LNCAP (cell line): ENCODE results near the gene FNDC4.

Experiments
- TF ChIP-seq, protein P1 (sequence below): fragments of 450-650 bp; IDR thresholded peaks from 2 replicates; pipeline ENCODE4 v1.5.1; 2017; ENCODE audit warnings: mild to moderate bottlenecking

FNDC4 gene, protein sequence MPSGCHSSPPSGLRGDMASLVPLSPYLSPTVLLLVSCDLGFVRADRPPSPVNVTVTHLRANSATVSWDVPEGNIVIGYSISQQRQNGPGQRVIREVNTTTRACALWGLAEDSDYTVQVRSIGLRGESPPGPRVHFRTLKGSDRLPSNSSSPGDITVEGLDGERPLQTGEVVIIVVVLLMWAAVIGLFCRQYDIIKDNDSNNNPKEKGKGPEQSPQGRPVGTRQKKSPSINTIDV

DNA sequence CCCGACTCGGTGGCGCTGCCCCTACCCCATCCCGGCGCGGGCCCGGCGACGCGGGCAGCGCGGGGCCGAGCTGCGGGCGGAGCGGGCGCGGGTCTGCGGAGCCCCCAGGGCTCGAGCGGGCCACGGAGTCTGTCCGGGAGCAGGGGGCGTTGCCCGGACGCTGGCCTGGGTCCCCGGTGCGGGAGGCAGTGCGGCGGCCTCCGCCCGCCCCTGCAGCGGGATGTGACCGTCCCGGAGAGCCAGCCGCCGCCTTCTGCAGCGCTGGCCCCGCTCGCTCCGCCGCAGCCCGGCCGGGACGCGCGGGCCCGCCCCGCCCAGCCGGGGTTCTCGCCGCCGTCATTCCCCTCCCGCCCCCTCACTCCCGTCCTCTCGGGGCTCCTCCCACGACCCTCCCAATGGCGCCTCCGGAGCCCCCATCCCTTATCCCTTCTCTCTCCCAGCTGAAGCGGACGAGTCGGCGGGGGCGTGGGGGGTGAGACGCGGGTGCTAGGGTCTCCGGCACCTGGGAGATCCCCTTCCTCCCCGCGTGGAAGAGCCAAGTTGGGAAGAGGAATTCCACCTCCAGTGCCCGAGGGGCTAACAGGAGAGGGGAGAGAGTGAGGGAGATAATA lies at the start of gene FNDC4:
Gene FNDC4 (minus strand): TSS at position 257 of the 611 bp plus-strand sequence. CDS start 521 bp downstream, outside the sequence.
- TF ChIP-seq, protein P1, sequence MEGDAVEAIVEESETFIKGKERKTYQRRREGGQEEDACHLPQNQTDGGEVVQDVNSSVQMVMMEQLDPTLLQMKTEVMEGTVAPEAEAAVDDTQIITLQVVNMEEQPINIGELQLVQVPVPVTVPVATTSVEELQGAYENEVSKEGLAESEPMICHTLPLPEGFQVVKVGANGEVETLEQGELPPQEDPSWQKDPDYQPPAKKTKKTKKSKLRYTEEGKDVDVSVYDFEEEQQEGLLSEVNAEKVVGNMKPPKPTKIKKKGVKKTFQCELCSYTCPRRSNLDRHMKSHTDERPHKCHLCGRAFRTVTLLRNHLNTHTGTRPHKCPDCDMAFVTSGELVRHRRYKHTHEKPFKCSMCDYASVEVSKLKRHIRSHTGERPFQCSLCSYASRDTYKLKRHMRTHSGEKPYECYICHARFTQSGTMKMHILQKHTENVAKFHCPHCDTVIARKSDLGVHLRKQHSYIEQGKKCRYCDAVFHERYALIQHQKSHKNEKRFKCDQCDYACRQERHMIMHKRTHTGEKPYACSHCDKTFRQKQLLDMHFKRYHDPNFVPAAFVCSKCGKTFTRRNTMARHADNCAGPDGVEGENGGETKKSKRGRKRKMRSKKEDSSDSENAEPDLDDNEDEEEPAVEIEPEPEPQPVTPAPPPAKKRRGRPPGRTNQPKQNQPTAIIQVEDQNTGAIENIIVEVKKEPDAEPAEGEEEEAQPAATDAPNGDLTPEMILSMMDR = no peak

DNA sequence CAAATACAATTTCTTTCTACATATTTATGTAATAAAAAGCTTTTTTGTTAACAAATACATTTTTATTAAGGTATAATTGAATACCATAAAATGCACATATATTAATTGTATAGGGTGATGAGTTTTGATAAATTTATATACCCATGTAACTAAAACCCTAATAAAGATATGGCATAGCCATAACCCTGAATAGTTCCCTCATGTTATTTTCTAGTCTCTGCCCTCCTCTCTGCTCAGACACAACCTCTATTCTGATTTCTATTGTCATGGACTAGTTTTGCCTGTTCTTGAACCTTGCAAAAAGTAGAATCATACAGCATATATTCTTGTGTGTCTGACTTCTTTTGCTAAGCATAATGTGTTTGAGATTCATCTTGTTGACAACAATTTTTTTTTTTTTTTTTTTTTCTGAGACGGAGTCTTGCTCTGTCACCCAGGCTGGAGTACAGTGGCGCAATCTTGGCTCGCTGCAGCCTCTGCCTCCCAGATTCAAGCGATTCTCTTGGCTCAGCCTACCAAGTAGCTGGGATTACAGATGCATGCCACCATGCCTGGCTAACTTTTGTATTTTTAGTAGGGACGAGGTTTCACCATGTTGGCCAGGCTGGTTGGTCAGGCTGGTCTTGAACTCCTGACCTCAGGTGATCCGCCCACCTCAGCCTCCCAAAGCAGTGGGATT lies 49.3 kb upstream of the FNDC4 start:
- TF ChIP-seq, protein P1 = no peak

DNA sequence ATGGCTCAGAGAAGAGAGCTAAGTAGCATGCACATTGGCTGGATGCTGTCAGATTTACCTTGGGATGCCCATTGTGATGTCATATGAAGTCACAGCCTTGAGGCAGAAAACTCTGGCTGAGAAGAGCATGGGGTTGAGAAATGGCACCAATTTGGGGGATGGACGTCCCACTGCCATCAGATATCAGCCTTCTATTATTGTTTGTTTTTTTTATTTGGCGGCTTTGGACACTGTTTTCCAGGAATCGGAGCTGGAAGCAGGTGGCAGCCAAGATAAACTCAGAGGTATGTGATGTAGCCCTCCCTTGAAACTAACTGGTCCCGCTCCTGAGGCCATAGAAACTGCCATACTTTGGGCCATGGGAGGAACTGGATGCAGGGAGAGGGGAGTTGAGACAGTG lies 42.3 kb upstream of the FNDC4 start:
- TF ChIP-seq, protein P1 = no peak

DNA sequence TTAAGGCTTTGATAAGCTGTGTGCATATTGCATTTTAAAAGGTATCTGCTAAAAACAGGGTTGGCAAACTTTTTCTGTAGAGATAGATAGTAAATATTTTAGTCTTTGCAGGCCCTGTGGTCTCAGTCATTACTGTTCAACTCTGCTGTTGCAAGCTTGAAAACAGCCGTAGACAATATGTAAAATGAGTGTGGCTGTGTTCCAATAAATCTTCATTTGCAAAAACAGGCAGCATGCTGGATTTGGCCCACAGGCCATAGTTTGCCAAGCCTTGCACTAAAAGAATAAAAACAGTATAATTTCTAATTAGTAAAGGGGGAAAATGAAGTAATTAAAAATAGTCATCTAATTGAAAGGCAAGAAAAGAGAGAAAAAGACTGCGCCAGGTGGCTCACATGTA lies 37.0 kb upstream of the FNDC4 start:
- TF ChIP-seq, protein P1 = no peak

DNA sequence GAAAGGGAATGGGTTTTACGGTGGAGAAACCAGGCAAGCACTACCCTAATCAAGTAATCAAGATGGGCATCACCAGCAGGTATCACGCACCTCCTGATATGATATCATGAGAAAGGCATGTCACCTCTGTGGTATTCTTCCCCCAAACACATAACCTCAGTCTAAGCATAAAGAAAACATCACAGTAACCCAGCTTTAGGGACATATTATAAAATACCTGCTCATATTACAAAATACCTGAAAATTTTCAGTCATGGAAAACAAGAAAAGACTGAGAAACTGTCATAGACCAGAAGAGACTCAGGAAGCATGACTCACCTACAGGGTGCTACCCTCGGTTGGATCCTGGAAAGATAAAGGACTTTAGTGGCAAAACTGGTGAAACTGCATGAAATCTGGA lies 32.2 kb upstream of the FNDC4 start:
- TF ChIP-seq, protein P1 = no peak

DNA sequence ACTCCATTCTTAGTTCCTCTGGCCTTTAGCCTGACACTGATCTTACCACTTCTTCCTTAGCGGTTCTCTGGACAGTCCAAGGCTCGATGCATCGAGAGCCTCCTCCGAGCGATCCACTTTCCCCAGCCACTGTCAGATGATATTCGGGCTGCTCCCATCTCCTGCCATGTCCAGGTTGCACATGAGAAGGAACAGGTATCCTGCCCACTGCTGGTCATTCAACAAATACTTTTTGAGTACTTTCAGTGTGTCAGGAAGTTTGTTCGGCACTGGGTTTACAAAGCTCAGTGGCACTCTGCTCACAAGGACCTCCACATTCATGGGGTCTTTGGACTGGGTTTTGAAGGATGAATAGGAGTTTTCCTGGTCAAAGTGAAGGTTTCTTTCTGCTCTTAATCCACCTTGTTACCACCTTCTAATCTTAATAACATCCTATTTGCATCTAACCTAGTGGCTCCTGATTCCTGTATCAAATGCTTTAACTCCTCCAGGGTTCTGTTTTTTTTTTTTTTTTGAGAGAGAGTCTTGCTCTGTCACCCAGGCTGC lies 27.5 kb upstream of the FNDC4 start:
- TF ChIP-seq, protein P1 = no peak

DNA sequence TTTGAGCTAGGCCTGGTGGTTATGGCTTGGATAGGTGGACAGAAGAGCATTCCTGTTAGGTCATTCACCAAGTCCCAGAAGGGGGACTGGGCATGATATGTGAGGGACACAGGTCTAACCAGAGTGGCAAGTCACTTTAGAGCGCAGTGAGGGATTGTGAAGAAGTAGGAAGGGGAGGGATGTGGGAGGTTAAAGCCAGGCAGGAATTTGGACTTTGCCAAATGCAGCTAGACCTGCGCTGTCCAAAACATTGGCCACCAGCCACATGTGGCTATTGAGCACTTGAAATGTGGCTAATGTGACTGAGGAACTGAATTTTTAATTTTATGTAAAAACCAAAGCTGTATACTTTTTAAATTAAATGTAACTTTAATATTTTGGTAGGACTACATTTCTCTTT lies 25.3 kb upstream of the FNDC4 start:
- TF ChIP-seq, protein P1 = no peak
